Measurements from ENCODE around the gene HERC3. TPM values are rescaled to one million over a fixed set of nuclear protein-coding genes. Genes with fewer than 3 reads are reported as not detected.
"Not testable (repeated sequence)": the region's sequence is repeated elsewhere in the genome, so short reads cannot be mapped to it uniquely, and the experiment has no call there.

Gene HERC3
- total RNA-seq, 1 donor = 50.2 TPM

DNA sequence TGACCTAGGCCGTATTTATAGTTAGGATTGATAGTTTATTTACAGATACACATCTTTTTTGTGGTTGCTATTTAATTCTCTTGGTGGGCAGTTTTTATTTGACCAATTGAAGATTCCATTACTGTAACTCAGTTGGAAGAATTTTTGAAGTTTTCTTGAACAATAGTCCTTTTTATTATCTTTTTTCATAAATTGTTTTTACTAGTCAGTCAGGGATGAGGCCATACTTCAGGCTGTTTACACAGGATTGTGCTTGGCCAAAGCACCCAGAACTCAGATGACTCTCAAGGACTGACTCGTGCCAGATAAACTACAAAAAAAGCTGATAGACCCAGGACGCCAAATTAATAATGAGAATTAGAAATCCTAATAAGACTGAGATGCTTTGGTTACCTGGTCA is 7.0 kb downstream of the HERC3 start:
- Histone ChIP-seq H3K9me3 (ENCODE audit: low read depth, low read length) (no peaks in the 10 kb centered on the region), H3K4me3 (ENCODE audit: low read length) (no peak overlapping the region), H3K4me1 (ENCODE audit: insufficient read depth, low read length) (peaks cover 21% of the 10 kb centered on the region), H3K27me3 (ENCODE audit: insufficient read depth, low read length) (no peaks in the 10 kb centered on the region)

- Histone ChIP-seq H3K9me3 (ENCODE audit: low read depth, low read length) (no peaks in the 10 kb centered on the region), H3K4me1 (ENCODE audit: insufficient read depth, low read length) (peaks cover 17% of the 10 kb centered on the region), H3K27me3 (ENCODE audit: insufficient read depth, low read length) (no peaks in the 10 kb centered on the region), H3K4me3 (ENCODE audit: low read length) (no peak overlapping the region)
Observed at GRCh38 chr4:88599714-88600113, 7.4 kb downstream of the HERC3 start.

DNA sequence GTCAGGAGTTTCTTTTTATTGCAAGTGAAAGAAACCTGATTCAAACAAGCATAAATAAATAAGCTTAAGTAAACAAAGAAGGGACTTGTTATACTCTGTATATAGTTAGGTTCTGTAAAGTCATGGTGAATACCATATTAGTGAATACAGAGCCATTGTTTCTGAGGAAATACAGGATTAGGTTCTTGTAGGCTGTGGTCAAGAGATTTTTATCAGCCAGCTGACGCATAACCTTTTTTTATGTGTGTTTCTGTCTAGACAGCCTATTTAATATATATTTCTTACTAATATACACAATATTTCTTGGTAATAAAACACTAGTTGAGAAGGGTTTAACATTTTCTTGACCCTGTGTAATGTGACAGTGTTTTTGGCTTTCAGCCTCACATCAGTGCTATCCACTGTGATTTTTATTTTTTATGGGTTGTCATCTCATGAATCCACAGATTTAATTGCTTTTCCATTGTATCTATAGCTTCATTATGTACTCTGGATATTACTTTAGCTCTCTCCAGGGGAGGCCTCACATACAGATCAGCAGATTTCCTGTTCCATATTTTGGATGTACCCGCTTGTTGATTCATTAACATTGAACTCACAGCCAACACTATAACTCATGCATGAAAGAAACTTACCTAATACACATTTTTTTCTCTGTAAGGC is 8.0 kb downstream of the HERC3 start:
- no peak overlapping the region for H3K4me3 ChIP-seq (ENCODE audit: low read length)
- H3K9me3 ChIP-seq (ENCODE audit: low read depth, low read length) = no peaks in the 10 kb centered on the region
- no peaks in the 10 kb centered on the region for H3K27me3 ChIP-seq (ENCODE audit: insufficient read depth, low read length)
- H3K4me1 ChIP-seq (ENCODE audit: insufficient read depth, low read length) = peaks cover 17% of the 10 kb centered on the region

DNA sequence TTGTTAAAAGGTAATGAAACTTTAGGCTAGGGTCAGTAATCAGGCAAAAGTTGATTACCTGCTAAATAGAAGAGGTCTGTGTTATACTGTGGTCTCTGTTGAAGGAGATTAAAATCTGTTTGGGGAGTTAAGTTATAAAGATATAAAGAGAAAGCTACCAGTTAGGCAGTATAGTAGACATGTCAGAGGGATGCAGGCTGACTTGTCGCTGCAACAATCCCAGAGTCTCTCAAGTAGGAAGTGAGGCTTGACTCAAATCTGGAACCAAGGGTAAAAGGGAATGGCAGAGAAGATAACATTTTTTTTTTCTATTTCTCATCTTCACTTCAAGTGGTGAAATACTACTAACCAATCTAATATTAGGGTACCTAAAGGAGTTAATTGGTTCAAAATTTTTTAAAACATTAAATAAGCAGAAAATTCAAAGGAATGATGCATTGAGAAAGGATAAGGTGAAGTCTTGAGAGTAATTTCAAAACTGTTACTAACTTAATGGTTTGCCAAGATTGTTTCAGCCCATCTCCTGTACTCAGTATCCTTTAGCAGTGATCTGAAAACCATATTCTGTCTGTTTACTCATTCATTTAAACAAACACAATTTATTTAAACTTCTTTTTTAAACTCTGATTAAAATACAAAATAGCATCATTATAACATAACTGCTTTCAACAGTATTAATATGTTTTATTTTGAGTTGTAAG is 12.8 kb downstream of the HERC3 start:
- Histone ChIP-seq H3K4me1 (ENCODE audit: insufficient read depth, low read length) (peaks cover 17% of the 10 kb centered on the region), H3K27me3 (ENCODE audit: insufficient read depth, low read length) (no peaks in the 10 kb centered on the region)

DNA sequence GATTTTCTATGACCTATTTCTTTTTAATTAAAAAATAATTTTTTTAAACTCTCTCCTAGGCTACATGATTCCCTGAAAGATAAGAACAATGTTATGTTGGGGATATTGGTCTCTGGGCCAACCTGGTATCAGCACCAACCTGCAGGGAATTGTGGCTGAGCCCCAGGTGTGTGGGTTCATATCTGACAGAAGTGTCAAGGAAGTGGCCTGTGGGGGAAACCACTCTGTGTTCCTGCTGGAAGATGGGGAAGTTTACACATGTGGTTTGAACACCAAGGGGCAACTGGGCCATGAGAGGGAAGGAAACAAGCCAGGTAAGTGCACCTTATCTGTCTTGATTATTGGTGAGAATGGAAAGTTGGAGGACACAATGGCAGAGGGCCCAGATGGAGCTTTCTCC is 13.5 kb downstream of the HERC3 start:
- H3K9me3 ChIP-seq (ENCODE audit: low read depth, low read length) = no peaks in the 10 kb centered on the region
- H3K27me3 ChIP-seq (ENCODE audit: insufficient read depth, low read length) = no peaks in the 10 kb centered on the region
- H3K4me1 ChIP-seq (ENCODE audit: insufficient read depth, low read length) = peaks cover 18% of the 10 kb centered on the region
- no peak overlapping the region for H3K4me3 ChIP-seq (ENCODE audit: low read length)

More for the DNA sequence above, 12.8 kb downstream of the HERC3 start:
- Histone ChIP-seq H3K9me3 (ENCODE audit: low read depth, low read length) (no peaks in the 10 kb centered on the region), H3K4me3 (ENCODE audit: low read length) (no peak overlapping the region)

- Histone ChIP-seq H3K9me3 (ENCODE audit: low read depth, low read length) (no peaks in the 10 kb centered on the region), H3K27me3 (ENCODE audit: insufficient read depth, low read length) (no peaks in the 10 kb centered on the region), H3K4me1 (ENCODE audit: insufficient read depth, low read length) (peaks cover 29% of the 10 kb centered on the region), H3K4me3 (ENCODE audit: low read length) (no peak overlapping the region)
Observed at GRCh38 chr4:88606832-88607231, 14.6 kb downstream of the HERC3 start.

DNA sequence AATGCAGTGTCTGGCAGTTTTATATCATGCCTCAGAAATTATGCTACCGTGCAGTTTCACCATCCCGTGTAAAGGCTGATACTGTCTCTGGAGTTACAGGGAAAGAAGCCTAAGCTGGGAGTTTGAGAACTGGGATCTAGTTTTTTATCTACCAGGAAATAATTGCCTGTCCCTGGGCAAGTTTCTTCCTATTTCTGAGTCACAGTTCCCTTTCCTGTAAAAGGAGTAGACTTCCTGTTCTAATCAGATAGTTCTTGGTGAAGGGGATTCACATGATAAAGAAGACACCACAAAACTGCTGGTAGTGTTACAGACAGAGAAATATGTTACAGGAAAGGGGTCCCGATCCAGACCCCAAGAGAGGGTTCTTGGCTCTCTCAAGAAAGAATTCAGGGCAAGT is 17.1 kb downstream of the HERC3 start:
- Histone ChIP-seq H3K4me3 (ENCODE audit: low read length) (no peak overlapping the region), H3K27me3 (ENCODE audit: insufficient read depth, low read length) (no peaks in the 10 kb centered on the region), H3K4me1 (ENCODE audit: insufficient read depth, low read length) (peaks cover 43% of the 10 kb centered on the region), H3K9me3 (ENCODE audit: low read depth, low read length) (no peaks in the 10 kb centered on the region)

GRCh38 chr4:88609794-88610193 is 17.5 kb downstream of the HERC3 start:
- not testable (repeated sequence) for H3K9me3 ChIP-seq (ENCODE audit: low read depth, low read length); H3K27me3 ChIP-seq (ENCODE audit: insufficient read depth, low read length); H3K4me3 ChIP-seq (ENCODE audit: low read length)
- H3K4me1 ChIP-seq (ENCODE audit: insufficient read depth, low read length) = peaks cover 43% of the 10 kb centered on the region

- Histone ChIP-seq H3K9me3 (ENCODE audit: low read depth, low read length) (no peaks in the 10 kb centered on the region), H3K4me3 (ENCODE audit: low read length) (no peak overlapping the region), H3K4me1 (ENCODE audit: insufficient read depth, low read length) (peaks cover 41% of the 10 kb centered on the region), H3K27me3 (ENCODE audit: insufficient read depth, low read length) (no peaks in the 10 kb centered on the region)
Observed at GRCh38 chr4:88610771-88611170, 18.5 kb downstream of the HERC3 start.

GRCh38 chr4:88613417-88613875 is 21.2 kb downstream of the HERC3 start:
- H3K4me3 ChIP-seq (ENCODE audit: low read length) = no peak overlapping the region
- H3K27me3 ChIP-seq (ENCODE audit: insufficient read depth, low read length) = no peaks in the 10 kb centered on the region
- peaks cover 38% of the 10 kb centered on the region for H3K4me1 ChIP-seq (ENCODE audit: insufficient read depth, low read length)
- H3K9me3 ChIP-seq (ENCODE audit: low read depth, low read length) = no peaks in the 10 kb centered on the region

DNA sequence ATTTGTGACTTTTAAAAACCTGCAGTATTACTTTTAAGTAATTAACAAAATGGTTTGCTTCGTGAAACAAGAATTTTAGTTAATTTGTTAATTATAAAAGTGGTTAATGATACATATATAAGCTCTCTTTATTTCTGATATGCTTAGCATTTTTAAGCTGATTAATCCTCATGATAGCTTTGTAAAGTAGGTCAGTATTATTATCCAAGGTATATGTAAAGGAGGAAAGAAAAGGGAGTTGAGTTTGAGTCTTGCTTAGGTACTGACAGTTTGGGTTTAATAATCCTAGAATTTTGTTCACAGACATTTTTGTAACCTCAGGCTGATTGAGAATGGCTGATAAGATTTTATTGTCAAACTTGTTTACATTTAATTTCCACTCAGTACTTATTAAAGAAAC is 21.8 kb downstream of the HERC3 start:
- Histone ChIP-seq H3K4me3 (ENCODE audit: low read length) (no peak overlapping the region), H3K9me3 (ENCODE audit: low read depth, low read length) (no peaks in the 10 kb centered on the region), H3K27me3 (ENCODE audit: insufficient read depth, low read length) (no peaks in the 10 kb centered on the region), H3K4me1 (ENCODE audit: insufficient read depth, low read length) (peaks cover 34% of the 10 kb centered on the region)

DNA sequence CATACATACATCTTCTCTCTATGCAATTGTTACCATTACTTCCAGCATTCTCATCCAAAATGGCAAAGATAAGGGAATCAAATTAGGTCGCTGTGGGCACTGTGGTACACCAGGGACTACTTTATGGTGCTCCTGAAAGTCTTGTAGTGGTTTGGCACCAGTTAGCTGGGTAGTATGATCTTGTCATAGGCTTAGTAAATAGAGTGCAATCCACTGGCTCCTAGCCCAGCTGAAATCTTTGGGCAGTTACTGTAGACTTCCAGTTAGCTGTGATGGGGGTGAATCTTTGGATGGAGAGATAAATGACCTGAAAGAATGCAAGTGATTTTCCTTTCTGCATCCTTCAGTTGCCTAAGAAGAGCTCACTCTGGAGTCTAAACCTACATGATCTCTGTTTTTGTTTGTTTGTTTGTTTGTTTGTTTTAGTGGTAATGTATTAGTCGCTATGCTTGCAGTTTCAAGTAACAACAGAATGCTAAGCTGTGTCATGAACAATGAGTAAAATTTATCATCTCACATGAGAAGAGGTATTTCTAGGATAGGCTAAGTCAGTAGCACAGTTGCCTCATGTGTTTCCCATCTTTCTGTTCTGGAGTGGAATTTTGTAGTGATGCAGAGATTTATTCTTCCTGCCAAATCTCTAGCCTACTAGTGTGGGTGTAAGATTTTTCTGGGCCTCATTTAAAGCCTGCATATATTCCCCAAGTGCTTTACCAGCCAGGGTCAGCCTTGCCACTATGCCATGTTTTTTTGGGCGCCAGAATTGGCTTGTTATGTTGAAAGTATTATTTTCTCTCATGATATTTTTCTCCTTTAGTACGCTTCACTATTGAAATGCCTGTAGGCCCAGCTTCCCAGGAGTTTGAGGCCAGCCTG is 24.2 kb downstream of the HERC3 start:
- peaks cover 17% of the 10 kb centered on the region for H3K4me1 ChIP-seq (ENCODE audit: insufficient read depth, low read length)

DNA sequence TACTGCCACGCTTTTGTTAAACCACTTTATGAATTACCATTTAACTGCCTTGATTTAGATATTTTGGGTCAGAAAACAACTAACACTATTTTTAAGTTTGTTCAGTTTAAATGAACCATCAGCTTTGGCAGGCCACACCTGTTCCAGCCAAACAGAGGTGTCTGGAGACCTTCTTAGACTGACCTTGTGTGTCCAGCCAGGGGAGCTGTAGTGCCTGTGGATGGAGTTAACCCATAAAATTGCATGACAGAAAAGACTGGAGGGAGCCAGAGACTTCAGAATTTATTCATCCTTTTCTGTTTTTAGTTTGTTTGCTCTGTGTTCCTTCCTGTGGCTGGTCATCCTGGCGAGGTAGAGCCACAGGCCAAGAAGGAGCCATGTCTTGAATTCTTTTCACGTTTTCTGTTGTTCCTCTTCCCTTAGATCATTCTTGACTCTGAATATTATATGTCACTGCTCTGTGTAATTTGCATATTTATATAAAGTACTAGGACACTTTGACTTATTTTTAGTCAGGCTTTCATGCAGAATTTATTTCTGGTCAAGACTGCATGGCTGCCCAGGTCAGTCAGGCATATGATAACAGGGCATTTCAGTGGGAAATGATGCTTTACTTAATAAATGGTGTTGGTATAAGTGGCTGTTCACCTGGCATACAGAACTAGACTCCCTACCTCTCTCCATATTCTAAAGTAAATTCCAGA is 26.7 kb downstream of the HERC3 start:
- Histone ChIP-seq H3K4me3 (ENCODE audit: low read length) (no peak overlapping the region), H3K4me1 (ENCODE audit: insufficient read depth, low read length) (no peaks in the 10 kb centered on the region), H3K27me3 (ENCODE audit: insufficient read depth, low read length) (no peaks in the 10 kb centered on the region), H3K9me3 (ENCODE audit: low read depth, low read length) (peaks cover 4% of the 10 kb centered on the region)

More for the DNA sequence above, 24.2 kb downstream of the HERC3 start:
- no peak overlapping the region for H3K4me3 ChIP-seq (ENCODE audit: low read length)
- no peaks in the 10 kb centered on the region for H3K27me3 ChIP-seq (ENCODE audit: insufficient read depth, low read length)
- no peaks in the 10 kb centered on the region for H3K9me3 ChIP-seq (ENCODE audit: low read depth, low read length)

GRCh38 chr4:88619971-88620370 is 27.7 kb downstream of the HERC3 start:
- peaks cover 8% of the 10 kb centered on the region for H3K9me3 ChIP-seq (ENCODE audit: low read depth, low read length)
- H3K27me3 ChIP-seq (ENCODE audit: insufficient read depth, low read length) = no peaks in the 10 kb centered on the region

More at GRCh38 chr4:88619971-88620370, 27.7 kb downstream of the HERC3 start:
- no peaks in the 10 kb centered on the region for H3K4me1 ChIP-seq (ENCODE audit: insufficient read depth, low read length)
- H3K4me3 ChIP-seq (ENCODE audit: low read length) = no peak overlapping the region
